Right lobe of liver (tissue), 4 donors: ENCODE results near the gene MLLT1.

ENCODE experiments used
- CTCF ChIP-seq, 4 donors: fragments of 200-600 bp in 3 of 4; fragments of 450-650 bp in 1 of 4; IDR thresholded peaks; one replicate each; pipeline versions ENCODE4 v1.5.1 to v1.8.0; 2016 to 2022; ENCODE audit warnings: antibody characterized with exemption in 4 of 4, mild to moderate bottlenecking in 2 of 4
- POLR2A ChIP-seq: fragments of 450-650 bp; IDR thresholded peaks from one replicate; pipeline ENCODE4 v1.6.1; 2017; ENCODE audit warnings: antibody characterized with exemption, mild to moderate bottlenecking
- donor health status: DM: no; HTN: no; CAD: no.
- donor health status: DM: no; HTN: no; CAD: no.
- donor health status: DM: no; HTN: yes; CAD: no.

- TF ChIP-seq CTCF (IDR thresholded peaks at IDR 0.05): no peak
- no peak for TF ChIP-seq POLR2A
These were observed 47.0 kb upstream of the MLLT1 start for GRCh38 chr19:6326815-6327214.
